ENCODE results near the gene CACNA1C.

CACNA1C gene

GRCh38 chr12:2212971-2213869 lies 160.4 kb downstream of the CACNA1C start:
- H3K4me3 ChIP-seq (ENCODE audit: low read depth, low read length) = no peak overlapping the region
- TF ChIP-seq CTCF (IDR thresholded peaks at IDR 0.05; ENCODE audit: low read depth, low read length) = no peak

GRCh38 chr12:2214411-2214810 lies 161.6 kb downstream of the CACNA1C start:
- H3K4me3 ChIP-seq (ENCODE audit: low read depth, low read length) = no peak overlapping the region

DNA sequence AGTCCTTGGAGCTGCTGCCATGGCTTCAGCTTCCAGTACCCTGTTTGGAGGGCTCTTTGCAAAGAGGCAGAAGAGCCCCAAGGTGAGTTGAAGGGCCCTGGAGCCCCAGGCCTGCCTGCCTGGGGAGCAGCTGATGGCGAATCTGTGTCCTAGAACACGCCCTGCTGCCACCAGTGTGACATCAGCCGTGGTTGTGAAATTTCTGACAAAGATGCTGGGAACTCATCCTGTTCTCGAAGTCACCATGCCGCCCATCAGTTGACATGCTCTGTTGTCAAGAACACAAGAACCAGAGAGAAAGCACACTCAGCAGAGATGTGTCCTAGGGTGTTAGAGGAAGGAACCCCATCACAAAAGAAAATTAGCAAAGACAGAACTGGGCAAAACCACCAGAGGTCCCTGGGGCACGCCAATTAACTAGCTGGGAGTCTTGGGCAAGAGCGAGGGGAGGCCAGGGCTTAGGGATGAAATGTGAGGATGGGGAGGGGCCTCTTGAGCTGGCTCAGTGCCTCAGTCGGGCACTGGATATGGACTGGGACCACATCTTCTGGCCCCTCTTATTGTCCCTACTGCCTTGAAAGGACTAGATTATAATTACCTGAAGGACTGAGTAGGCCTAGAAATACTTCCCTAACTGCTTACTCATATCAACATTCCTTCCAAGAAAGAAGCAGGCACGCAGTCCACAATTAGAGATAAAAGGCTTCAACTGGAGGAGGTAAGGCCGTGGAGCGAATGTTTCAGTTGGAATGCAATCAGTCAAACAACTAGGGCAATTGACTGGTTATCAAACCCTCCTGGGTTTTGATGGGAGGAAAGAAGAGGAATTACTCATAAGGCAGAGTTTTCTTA lies 163.1 kb downstream of the CACNA1C start:
- no peak for TF ChIP-seq CTCF (IDR thresholded peaks at IDR 0.05; ENCODE audit: low read depth, low read length)
- no peak overlapping the region for H3K4me3 ChIP-seq (ENCODE audit: low read depth, low read length)

More at GRCh38 chr12:2214411-2214810, 161.6 kb downstream of the CACNA1C start:
- no peak for TF ChIP-seq CTCF (IDR thresholded peaks at IDR 0.05; ENCODE audit: low read depth, low read length)

DNA sequence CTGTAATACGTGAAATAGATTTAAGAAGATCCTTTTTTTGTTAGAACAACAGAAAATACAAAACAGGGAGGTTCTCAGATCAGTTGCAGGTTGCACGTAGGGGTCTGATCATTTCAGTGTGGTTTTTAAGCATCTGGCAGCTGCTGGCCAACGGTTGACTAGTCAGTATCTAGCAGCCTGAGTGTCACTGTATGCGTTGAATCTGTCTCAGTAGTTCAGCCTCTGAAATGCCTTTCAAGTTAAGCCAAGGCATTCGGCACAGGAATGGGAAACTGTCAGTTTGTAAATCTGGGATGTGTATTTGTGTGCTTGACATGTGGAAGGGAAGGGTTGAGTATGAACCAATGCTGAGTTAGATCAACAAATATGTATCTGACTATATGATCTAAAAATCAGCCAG lies 165.9 kb downstream of the CACNA1C start:
- H3K4me3 ChIP-seq (ENCODE audit: low read depth, low read length) = no peak overlapping the region
- TF ChIP-seq CTCF (IDR thresholded peaks at IDR 0.05; ENCODE audit: low read depth, low read length) = no peak

DNA sequence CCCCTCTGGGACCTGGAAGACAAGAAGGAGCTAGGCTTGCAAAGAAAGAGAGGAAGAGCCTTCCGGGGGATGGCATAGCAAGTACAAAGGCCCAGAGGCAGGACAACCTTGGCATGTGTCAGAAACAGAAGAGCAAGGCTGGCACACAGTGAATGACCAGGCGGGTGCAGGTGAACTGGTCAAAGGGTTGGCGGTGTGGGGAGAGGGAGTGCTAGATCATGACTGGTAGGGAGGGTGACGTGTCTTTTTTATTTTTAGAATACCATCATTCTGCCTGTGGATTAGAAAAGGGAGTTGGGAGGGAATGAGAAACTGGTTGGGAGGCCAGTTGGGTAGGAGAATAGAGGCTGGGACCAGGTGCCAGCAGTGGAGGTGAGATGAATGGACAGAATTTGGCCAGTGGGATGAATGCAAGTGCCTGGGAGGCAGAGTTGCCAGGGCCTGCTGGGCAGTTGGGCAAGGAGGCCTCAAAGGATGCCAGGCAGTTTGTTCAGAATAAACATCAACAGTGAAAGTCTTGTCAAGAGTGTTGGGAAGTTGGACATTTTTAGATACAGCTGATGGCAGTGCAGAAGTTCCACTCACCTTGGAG lies 168.3 kb downstream of the CACNA1C start:
- no peak for TF ChIP-seq CTCF (IDR thresholded peaks at IDR 0.05; ENCODE audit: low read depth, low read length)
- H3K4me3 ChIP-seq (ENCODE audit: low read depth, low read length) = no peak overlapping the region

DNA sequence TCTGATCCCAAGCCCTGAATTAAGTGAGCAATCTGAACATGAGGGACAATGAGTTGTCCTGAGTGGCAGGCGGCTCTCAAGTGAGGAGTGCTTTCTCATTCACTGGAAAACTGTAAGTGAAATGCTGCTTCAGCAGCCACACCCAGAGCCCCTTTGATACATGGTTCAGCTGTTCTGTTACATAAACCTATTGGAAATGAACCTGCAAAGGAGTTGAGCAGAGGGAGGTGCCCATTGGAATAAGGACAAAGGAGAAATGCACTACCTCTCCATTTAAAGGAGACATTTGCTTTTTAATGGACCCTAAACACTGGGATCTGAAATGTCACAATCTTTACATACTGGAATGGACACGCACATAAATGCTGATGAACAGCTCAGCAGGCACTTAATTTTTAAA lies 169.9 kb downstream of the CACNA1C start:
- no peak for TF ChIP-seq CTCF (IDR thresholded peaks at IDR 0.05; ENCODE audit: low read depth, low read length)
- no peak overlapping the region for H3K4me3 ChIP-seq (ENCODE audit: low read depth, low read length)

All from WI38 (cell line).